Lower leg skin (tissue), 3 donors: ENCODE data around the gene C1orf210.

Source experiments
- POLR2A ChIP-seq, 2 donors: fragments of 450-650 bp; IDR thresholded peaks; one replicate each; pipeline ENCODE4 v1.6.1; 2016 to 2017; ENCODE audit warnings: antibody characterized with exemption in 2 of 2, mild to moderate bottlenecking in 1 of 2, moderate library complexity in 1 of 2
- TF ChIP-seq, protein P1 (sequence below), 3 donors: fragments of 450-650 bp; IDR thresholded peaks; one replicate each; pipeline ENCODE4 v1.5.1; 2016; ENCODE audit warnings: antibody characterized with exemption in 3 of 3, mild to moderate bottlenecking in 3 of 3, moderate library complexity in 2 of 3

DNA sequence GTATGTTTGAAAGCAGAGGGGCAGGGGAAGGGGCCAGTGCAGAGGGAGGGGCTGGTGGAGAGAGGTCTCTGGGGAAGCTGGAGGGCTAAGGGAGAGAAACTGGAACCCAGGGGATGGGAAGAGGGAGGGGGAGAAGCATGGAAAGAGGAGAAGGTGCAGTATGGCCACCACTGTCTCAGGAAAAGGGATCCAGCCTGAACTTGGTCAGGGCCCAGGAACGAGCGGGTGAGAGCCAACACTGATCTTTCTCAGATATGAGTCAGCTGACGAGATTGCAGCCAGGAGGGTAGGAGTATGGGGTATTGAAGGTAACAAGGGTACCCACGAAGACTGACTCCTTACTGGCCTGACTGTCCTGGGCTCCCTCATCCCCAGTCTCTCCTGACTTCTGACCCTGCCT, 33.5 kb upstream of the C1orf210 start:
- TF ChIP-seq, protein P1, sequence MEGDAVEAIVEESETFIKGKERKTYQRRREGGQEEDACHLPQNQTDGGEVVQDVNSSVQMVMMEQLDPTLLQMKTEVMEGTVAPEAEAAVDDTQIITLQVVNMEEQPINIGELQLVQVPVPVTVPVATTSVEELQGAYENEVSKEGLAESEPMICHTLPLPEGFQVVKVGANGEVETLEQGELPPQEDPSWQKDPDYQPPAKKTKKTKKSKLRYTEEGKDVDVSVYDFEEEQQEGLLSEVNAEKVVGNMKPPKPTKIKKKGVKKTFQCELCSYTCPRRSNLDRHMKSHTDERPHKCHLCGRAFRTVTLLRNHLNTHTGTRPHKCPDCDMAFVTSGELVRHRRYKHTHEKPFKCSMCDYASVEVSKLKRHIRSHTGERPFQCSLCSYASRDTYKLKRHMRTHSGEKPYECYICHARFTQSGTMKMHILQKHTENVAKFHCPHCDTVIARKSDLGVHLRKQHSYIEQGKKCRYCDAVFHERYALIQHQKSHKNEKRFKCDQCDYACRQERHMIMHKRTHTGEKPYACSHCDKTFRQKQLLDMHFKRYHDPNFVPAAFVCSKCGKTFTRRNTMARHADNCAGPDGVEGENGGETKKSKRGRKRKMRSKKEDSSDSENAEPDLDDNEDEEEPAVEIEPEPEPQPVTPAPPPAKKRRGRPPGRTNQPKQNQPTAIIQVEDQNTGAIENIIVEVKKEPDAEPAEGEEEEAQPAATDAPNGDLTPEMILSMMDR (IDR thresholded peaks at IDR 0.05): no peak
- TF ChIP-seq POLR2A (IDR thresholded peaks at IDR 0.05): no peak
